SKM-1 treated with dmso at 0.1 percent for 144 hours (cell line): ENCODE measurements around the gene LRTM2.

ENCODE experiments used
- DNase-seq: peaks from one replicate; lab custom pipeline; 2025; ENCODE audit not compliant: unreplicated experiment; lab: John Stamatoyannopoulos, UW

The LRTM2 gene

DNA sequence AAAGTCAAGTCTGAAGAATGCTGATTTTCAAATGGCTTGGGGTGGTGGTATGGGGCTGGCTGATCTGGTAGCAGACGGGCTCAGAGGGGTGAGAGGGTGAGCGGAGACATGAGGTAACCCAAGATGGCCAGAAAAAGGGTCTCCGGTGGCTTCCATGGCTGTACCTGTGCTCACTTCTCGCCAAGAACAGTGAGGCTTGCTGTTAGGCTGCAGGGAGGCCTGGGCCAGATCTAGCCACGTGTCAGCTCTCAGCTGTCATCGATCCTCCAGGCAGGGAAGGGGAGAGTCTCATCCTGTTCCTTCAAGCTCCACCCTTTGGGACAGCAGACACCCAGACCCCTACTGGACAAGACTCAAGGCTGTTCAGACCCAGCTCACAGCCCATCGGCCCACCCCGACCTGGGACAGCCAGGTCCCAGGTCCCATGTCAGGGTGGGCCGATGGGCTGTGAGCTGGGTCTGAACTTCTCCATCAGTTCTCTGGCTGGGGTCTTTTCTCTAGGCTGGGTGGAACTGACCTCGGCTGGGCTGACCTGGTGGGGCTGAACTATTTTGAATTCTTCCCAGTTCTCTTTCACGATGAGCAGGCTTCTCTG is 9.0 kb downstream of the LRTM2 start:
- DNase-seq: no peak

DNA sequence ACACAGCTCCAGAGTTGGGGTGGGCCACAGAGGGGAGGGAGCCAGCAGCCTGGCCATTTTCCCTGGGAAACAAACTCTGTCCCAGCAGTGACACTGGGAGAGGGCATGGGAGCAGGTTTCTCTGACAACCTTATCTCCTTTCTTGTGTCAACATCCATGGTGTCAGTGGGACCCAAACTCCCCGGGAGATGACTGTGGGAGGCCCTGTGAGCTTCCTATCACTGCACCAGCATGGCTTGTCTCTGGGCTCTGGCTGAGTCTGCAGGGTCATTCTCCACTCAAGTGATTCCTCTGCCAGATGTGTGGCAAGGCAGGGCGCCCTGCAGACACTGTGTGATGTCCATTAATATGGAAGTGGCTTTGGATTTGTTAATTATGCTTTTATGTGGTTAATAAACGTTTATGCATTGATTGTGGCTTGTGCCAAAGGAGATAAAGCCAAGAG is 10.1 kb downstream of the LRTM2 start:
- DNase-seq: no peak

DNA sequence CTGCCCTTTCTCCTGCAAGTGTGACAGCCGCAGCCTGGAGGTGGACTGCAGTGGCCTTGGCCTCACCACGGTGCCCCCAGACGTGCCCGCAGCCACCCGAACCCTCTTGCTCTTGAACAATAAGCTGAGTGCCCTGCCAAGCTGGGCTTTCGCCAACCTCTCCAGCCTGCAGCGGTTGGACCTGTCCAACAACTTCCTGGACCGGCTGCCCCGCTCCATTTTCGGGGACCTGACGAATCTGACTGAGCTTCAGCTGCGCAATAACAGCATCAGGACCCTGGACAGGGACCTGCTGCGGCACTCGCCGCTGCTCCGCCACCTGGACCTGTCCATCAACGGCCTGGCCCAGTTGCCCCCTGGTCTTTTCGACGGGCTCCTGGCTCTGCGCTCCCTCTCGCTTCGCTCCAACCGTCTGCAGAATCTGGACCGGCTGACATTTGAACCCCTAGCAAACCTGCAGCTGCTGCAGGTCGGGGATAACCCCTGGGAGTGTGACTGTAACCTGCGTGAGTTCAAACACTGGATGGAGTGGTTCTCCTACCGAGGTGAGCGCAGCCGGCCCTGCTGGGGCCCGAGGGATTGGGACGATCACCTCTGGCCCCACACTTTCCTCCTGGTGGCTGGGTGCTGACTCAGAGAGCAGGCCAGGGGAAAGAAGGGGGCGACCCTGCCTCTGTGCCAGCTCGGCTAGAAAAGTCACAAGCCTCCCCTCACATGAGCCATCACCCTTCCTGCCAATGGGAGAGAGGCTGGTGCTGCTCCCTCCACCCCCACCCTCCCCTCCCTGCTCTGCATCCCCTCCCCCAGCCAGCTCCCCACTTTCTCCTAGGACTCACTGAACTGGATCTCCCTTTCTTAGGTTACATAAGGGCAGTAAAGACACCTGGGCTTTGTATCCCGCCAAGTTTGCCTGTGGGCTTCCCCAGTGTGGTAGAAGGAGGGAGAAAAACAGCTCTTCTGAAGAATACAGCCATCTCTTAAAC is 10.9 kb downstream of the LRTM2 start:
- no peak for DNase-seq

DNA sequence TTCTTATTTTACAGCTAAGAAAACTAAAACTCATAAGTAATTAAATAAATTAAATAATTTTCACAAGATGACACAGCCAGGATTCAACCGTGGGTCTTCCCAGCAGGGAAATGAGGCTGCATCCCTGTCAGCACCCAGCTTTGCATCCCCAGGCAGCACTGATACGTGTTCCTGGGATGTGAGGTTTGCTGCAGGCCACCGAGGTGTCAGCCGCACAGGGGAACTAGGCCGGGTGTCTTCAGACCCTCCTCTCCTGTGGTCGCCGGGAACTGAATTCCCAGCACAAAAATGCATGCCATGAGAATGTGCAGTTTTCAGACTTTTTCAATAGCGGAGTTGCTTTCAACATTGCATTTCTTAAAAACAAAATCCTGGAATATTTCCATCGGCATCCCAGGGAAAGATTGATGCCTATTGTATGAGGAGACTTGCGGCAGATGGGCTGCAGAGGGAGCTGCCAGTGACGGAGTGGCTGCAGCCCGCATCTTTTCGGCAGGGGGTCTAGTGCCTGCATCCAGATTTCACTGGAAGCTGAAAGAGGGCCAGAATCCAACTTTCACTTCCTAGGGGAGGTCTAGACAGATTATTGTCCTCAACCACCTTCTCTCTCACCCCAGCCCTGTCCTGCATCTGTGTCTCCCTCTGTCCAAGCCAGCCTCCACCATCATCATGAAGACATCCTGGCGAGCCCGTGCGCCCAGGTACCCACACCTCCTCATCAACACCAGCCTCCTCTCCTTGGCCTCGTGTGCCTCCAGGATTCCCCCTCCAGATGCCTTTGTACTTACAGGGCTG is 12.6 kb downstream of the LRTM2 start:
- DNase-seq: no peak

DNA sequence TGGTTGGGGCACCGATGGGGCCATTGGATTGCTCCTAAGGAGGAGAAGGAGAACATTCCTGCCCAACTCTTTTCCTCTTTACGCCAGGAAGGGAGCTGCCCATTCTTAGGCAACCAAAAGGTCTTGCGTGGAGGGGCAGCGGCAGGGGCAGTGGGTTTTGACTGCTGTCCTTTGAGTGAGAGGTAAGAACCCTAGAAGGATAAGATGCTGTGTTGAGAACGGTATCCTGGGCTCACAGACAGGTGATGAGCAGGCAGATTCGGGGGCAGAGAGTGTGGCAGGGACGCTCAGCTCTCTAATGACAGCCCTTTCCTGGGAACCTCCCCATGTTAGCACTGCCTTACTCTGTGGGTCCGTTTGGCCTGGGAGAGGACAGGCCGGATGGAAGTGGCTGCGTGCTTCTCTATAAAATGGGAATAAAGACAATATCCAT is 13.2 kb downstream of the LRTM2 start:
- no peak for DNase-seq

DNA sequence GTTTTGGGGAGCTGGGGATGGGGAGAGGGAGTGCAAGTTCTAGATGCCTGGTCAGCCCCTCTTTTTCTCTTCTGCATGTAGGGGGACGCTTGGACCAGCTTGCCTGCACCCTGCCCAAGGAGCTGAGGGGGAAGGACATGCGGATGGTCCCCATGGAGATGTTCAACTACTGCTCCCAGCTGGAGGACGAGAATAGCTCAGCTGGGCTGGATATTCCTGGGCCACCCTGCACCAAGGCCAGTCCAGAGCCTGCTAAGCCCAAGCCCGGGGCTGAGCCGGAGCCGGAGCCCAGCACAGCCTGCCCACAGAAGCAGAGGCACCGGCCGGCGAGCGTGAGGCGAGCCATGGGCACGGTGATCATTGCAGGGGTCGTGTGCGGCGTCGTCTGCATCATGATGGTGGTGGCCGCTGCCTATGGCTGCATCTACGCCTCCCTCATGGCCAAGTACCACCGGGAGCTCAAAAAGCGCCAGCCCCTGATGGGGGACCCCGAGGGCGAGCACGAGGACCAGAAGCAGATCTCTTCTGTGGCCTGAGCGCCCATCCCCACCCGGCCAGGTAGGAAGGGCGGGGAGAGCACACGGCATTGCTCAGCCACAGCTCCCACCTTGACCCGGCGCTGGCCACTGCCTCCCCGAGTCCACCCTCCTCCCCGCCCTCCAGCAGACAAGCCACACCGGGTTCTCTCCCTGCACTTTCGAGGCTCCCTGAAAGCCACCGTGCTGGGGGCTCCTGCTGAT is 14.0 kb downstream of the LRTM2 start:
- no peak for DNase-seq

DNA sequence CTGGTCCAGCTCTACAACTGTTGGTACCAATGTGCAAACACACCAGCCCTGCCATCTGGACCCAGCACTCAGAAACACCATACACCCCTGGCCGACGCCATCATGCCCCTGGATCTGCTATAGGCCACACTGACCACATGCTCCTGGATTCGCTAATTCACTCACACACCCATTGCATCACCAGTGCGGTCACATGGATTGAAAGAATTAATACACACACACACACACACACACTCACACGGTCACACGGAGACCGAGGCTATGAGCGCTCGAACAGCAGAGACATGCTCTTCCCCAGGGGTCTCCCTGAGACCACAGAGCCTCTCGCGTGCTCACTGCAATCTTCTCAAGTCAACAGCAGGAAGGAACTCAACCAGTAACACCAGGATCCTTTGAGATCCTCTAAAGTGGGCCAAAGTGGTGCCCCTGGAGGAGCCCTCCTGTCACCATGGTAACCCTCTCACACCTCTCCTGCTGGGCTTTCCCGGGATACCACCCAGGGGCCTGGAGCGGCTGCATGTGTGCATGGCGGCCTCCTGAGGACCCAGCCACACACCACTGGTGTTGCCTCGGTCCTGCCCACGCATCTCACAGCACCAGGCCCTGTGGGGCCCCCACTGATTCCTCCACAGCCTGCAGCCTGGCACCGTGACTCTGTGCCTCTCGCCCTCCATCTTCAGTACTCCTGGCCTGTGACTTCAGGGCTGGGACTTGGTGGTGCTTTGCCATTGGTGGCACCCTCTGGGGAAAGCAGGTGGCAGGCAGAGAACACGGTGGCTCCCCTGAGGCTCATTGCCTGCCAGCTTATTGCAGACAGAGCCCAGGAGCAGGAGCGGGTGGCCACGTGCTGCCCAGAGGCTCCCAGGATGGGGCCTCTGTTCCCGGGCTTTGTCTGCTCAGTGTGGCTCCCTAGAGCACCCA is 15.1 kb downstream of the LRTM2 start:
- DNase-seq: no peak

DNA sequence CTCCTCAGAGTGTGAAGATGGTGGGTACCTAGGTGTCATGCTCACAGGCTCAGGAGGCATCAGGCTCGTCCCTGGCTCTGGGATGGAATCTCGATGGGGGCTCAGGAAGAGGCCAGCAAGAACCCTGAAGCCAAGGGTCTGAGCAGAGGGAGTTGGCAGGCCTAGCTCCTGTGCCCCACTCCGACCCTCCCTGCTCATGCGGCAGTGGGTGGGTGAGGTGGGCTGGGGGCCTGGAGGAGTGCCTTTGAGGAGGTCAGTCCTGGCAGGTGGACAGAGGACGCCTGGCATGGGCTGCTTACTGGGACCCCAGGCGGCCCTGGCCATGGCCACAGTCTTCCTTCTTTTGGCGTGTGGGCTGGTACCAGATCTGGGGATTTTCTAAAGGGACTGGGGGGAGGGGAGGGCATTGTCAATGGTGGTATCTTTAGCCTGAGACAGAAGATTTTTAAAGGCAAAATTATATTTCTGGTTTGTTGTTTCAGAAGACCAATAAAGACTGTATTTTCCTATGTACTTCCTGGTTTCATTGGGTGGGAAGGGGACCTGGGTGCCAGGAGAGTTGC is 16.0 kb downstream of the LRTM2 start:
- DNase-seq: no peak

DNA sequence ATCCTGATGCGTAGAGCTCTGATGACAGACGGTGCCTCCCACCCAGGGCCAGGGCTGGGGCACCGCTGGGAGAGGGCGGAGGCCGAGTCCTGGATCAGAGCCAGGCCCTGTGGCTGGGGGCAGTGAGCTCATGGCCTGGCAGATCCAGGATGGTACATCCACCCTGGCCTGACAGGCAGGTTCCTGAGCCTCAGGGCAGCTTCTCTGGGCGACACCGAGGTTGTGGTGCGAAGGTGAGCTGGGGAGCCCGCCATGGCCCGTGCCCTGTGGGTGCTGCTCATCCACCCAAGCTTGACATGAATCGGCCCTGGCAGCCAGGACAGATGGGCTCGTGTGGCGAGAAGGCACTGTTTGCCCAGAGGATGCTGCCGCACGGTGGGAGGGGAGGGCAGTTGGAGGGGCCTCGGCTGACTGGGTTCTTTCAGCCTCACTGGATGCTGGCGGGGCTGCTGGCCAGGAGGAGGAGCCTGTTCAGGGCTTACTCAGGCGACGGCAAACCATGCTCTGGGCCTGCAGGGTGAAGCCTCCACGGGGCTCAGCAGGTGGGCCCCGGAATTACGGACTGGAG is 16.6 kb downstream of the LRTM2 start:
- no peak for DNase-seq

DNA sequence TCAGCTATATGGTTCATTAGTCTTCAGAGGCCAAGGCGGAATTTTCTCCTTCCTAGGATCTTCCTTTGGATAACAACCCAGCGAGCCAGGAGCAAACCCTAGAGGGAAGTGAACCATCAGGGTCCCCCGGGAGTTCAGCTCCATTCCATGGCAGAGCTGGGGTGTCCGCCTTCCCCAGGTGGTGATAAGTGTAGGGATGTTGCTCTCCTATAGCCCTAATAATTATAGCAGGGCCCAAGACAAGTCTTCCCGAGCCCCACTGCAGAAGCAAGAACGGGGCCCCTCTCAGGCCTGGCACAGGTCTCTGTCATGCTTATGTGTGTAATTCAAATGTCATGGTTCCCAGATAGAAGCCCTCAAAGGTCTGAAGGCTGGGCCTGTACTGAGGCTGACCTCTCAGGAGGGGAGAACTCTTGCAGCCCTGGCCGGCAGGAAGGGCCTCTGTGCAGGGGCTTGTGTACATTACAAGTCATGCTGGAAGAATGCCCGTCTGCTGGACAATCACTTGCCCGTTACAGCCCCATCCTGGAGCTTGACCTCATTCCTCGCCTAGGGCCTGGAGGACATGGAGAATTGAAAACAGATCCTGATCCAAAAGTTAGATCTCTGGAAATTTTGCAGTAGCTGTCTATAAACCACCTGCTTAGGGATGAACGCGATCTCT is 17.3 kb downstream of the LRTM2 start:
- no peak for DNase-seq

DNA sequence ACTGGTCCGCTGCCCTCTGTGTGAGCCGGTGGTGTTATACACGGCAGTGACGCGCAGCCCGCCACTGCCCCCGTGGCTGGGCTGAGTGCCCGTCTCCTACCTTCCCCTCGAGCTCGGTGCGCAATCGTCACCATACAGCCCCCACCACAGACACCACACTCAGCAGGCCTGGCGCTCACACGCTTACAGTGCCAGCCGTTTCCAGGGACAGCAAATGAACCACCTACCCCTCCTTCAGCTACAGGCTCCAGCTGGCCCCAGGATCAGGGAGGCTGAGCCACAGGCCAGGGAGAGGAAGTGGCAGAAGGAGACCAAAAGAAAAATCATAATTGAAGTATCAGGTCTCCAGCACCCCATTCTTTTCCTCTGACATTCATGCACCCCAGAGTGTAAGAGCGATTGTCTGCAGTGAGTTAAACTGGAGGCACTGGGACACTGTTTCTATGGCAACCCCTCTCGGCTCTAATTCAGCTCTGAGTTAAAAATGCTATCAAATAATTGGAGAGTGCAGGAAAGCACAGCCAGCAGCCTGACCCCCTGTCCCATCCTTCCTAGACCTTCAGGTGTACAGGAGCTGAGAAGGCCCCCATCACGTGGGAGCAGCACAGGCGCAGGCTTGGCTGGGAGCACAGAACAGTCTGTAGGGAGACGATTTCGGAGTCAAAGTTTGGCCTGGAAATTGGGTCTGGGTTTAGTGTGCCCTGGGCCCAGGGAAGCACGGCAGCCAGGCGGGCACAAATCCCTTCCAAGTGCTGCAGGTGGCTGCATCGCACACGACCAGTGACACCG is 18.0 kb downstream of the LRTM2 start:
- no peak for DNase-seq

DNA sequence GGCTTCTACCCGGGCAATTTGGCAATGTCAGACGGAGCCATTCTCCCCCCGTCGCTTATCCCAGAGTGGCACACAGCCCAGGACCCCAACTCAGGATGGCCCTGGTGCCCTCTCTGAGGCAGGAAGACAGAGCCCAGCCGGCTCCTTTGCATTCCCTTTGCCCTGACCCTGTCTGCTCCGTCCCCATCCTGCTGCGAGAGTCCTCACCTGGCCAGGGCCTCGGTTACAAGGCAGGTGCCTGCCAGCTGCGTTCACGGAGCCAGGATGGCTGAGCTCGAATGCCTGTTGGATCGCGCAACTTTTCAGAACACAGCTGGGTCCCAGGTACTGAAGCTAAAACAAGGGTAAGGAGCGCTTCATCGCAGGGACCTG is 18.6 kb downstream of the LRTM2 start:
- no peak for DNase-seq

DNA sequence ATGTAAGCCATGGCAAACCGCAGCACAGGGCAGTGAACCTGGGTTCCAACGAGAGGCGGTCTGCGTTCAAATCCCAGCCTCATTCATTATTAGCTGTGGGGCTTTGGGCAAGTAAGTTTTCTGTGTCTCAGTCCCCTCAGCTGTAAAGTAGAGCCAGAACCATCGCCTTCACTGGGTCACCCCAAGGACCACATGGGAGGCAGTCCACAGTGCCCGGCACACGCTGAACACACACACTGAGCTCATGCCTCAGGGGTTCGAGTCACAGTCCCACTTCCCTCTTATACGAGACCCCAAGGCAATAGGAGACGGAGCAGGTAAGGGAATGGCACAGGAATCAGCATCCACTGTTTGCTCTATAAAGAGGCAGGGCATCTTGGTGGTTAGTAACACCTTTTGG is 19.1 kb downstream of the LRTM2 start:
- no peak for DNase-seq

DNA sequence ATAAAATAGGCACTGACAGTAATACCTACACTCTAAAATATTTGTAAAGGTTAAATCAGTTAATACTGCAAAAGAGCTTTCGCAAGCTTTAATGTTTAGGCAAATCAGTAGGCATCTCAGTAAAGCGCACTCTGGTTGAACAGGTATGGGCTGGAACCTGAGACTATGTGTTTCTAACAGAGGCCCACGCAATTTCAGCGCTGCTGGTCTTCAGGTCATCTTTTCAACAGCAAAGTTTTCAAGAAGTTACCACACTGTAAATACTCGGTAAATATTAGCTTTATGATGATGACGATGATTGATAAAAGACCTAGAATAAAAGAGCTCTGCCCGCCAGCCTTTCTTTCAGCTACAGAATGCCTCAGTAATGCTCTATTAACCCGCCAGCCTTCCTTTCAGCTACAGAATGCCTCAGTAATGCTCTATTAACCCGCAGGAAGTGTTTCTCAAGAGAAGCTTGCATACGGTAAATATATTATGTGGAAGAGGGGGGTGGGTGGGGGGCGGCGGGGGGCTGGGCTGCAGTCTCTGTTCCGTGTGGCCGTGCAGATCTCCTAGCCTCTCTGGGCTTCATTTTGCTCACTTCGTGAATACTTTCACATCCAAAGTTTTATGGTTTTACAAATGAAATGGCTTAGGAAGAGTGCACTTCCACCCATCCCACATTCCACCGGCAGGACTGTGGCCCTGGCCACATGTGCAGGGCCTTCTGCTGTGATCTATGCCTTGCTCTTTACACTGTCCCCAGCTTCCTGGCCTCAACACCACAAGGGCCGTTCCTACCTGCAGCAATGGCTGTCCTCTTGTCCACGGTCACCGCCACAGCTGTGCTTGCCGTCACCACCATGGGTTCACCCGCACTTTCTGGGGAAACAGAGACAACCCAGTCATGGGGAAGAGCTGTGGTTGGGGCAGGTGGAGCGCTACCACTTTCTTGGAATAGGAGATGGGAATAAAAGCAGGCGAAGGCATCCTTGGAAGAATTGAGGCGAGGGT is 19.9 kb downstream of the LRTM2 start:
- no peak for DNase-seq

DNA sequence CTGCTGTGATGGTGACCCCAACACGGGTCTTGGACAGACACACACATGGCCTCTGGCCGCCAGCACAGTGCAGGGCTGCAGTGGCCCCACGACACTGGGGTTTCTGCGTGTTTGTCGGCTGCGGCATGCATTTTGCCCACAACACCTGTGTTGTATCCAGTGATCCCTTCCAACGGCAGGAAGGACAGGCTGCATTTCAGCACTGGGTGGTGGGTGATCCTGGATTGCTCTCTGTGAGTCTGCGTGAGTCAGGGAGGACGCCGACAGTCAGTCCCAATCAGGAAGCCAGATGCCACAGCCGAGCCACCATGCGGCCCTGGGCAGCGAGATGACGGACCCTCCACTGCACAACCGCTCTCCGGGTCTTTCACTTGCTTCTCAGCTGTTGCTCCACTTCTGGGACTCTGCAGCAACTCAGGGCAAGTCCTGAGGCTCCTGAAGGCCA is 20.6 kb downstream of the LRTM2 start:
- DNase-seq: no peak

DNA sequence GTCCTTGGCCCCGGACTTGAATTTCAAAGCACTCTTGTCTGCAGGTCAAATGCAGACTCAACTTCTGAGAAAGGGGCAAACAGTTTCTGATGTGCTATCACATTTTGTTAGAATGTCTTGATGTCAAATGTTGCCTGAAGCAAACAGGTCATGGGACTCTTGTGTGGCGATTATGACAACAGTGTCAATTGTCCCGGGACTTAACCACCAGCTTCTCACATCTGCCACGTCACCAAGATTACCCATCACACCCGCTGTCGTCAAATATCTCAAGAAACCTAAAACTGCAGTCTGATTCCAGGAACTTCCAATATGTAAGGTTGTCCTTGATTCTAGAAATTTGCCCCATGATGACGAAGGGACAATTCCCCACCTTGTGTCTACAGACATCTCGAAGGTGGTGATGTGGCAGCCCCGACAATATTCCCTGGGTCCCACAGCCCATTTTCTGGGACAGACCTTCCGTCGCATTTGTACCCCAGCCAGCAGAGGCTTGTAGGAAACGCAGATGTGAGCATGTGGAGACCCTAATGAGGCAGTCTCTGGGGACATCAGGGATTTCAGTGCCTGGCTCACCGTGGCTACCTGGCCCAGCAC is 21.3 kb downstream of the LRTM2 start:
- no peak for DNase-seq
